Measurements from ENCODE around the gene CDC14A. TPM values are rescaled to one million over a fixed set of nuclear protein-coding genes. Genes with fewer than 3 reads are reported as not detected.
"Not testable (repeated sequence)": the region's sequence is repeated elsewhere in the genome, so short reads cannot be mapped to it uniquely, and the experiment has no call there.

Gene CDC14A
- polyA plus RNA-seq, 1 donor from 2014 or later = 11.5 TPM

DNA sequence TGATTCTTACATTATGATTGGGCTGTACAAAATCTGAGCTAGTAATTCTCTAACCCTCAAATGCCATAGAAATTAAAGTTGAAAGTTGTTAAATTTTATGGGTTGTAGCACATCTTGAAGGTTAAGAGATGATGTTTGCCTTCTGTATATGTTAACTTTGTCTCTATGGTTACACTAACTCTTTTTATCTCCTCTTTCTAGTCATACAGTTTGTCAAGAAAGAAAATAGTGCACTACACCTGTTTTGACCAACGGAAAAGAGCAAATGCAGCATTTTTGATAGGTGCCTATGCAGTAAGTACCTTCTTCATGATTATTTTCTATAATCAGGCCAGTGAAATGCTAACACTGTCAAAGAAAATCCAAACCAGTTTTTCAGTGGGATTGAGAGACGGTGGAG is 38.2 kb downstream of the CDC14A start:
- Mint-ChIP-seq H3K36me3 (peaks cover 7% of the 10 kb centered on the region), H3K27ac (peak overlapping the region in 1 of 3 donors; percentile 85), H3K4me1 (peaks cover 33 to 71% (median 40%) of the 10 kb centered on the region in 3 donors), H3K4me3 (no peak overlapping the region), H3K9me3 (peaks cover 0 to 2% (median 0%) of the 10 kb centered on the region in 3 donors), H3K27me3 (no peaks in the 10 kb centered on the region)

DNA sequence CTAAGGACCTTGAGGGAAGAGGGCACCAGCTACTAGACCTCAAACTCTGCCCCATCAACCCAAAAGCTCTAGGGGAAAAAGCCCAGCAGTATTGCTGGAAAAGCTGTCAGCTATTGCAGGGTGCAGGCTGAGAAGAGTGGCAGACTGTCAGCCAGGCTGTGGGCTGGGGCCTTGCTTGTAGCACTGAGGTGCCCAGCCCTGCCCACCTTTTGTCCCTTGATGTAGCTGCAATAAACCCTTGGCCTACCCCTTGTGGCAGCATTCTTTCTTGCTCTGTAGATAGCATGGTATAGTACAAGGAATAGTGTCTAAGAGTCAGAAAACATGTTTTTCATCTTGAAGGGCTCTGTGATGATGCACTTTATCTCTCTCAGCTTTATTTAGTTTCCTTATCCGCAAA is 39.4 kb downstream of the CDC14A start:
- Mint-ChIP-seq H3K27me3 (no peaks in the 10 kb centered on the region), H3K4me1 (peaks cover 28 to 71% (median 46%) of the 10 kb centered on the region in 3 donors), H3K36me3 (peaks cover 12% of the 10 kb centered on the region), H3K27ac (peak overlapping the region; percentile 22 to 88 (median 25)), H3K9me3 (peaks cover 0 to 2% (median 0%) of the 10 kb centered on the region in 3 donors), H3K4me3 (no peak overlapping the region)

DNA sequence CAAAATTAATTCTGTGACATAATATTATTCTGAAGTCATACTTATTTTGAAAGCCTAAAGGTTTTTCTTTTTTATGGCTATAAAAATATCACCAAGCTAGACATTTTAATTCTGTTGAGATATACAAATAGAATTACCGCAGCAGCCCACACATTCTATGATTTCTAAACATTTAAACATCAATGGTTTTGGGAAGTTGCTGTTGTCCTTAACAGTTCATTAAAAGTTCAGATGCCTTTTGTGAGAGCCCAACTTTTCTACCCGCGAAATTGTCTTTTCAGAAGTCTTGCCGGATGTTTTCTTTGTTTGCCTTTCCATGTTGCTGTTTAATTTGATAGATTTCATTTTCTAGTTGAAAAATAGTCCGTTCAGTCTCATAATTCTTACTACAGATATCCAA is 40.5 kb downstream of the CDC14A start:
- peak overlapping the region in 1 of 4 donors; percentile 2 for H3K4me3 Mint-ChIP-seq
- no peaks in the 10 kb centered on the region for H3K27me3 Mint-ChIP-seq
- peaks cover 26 to 74% (median 45%) of the 10 kb centered on the region in 3 donors for H3K4me1 Mint-ChIP-seq
- peak overlapping the region; percentile 1 to 88 (median 25) for H3K27ac Mint-ChIP-seq
- peaks cover 0 to 2% (median 0%) of the 10 kb centered on the region in 3 donors for H3K9me3 Mint-ChIP-seq
- H3K36me3 Mint-ChIP-seq = peaks cover 12% of the 10 kb centered on the region

DNA sequence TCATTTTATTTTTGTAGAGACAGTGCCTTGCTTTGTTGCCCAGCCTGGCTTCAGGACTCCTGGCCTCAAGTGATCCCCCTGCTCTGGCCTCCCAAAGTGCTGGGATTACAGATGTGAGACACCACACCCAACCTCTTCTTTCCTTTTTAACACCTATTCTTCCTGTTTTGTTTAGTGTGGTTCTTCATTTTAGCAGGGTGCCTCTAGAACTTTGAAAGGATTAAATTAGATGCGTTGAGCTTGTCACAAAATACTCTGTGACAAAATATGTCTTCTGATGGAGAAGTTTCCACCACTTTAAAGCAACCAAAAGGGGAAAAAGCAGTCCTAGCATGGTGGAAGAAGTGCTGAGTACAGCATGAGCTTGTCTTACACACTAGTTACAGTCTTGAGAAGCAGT is 42.0 kb downstream of the CDC14A start:
- Mint-ChIP-seq H3K36me3 (peaks cover 12% of the 10 kb centered on the region), H3K9me3 (peaks cover 0 to 2% (median 0%) of the 10 kb centered on the region in 3 donors), H3K27ac (peak overlapping the region; percentile 58 to 96 (median 86)), H3K27me3 (no peaks in the 10 kb centered on the region), H3K4me3 (peak overlapping the region; percentile 3 to 89 (median 46)), H3K4me1 (peaks cover 27 to 78% (median 51%) of the 10 kb centered on the region in 3 donors)

DNA sequence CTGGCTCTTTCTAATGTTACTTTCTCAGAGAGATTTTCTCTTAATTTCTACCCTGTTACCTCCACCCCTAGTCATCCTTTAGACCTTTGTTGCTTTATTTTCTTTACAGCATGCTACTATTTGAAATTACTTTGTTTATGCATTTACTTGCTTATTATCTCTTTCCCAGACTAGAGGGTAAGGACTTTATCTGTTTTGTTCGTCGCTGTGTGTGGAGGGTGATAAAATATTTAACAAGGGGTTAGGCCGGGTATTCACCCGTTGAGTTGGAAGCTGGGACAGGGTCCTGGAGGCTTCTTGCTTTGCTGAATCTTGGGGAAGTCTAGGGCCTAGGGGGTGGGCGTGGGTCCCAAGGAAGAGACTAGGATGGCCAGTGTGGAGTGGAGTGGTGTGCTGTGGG is 43.6 kb downstream of the CDC14A start:
- peak overlapping the region; percentile 12 to 91 (median 86) for H3K27ac Mint-ChIP-seq
- peaks cover 33 to 83% (median 60%) of the 10 kb centered on the region in 3 donors for H3K4me1 Mint-ChIP-seq
- peaks cover 10% of the 10 kb centered on the region for H3K36me3 Mint-ChIP-seq
- H3K27me3 Mint-ChIP-seq = no peaks in the 10 kb centered on the region
- H3K9me3 Mint-ChIP-seq = peaks cover 0 to 2% (median 0%) of the 10 kb centered on the region in 3 donors
- peak overlapping the region in 2 of 4 donors; percentile 43 to 53 for H3K4me3 Mint-ChIP-seq

DNA sequence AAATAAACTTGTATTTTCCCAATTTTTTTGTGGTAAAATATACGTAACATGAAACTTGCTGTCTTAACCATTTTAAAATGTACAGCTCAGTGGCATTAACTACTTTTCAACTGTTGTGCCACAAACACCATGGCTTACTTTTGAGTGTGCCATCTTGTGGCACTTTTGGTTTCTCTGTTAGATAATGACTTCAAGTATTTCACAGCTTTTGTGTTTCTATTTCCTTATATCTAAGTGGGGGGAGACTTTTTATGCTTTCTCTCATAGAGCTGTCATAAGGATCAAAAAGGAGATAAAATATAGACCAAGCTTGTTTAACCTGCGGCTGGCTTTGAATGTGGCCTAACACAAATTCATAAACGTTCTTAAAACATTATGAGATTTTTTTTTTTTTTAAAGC is 44.3 kb downstream of the CDC14A start:
- Mint-ChIP-seq H3K36me3 (peaks cover 10% of the 10 kb centered on the region), H3K27me3 (no peaks in the 10 kb centered on the region), H3K9me3 (peaks cover 0 to 2% (median 0%) of the 10 kb centered on the region in 3 donors), H3K4me3 (no peak overlapping the region), H3K27ac (peak overlapping the region in 2 of 3 donors; percentile 12 to 84), H3K4me1 (peaks cover 37 to 81% (median 62%) of the 10 kb centered on the region in 3 donors)

DNA sequence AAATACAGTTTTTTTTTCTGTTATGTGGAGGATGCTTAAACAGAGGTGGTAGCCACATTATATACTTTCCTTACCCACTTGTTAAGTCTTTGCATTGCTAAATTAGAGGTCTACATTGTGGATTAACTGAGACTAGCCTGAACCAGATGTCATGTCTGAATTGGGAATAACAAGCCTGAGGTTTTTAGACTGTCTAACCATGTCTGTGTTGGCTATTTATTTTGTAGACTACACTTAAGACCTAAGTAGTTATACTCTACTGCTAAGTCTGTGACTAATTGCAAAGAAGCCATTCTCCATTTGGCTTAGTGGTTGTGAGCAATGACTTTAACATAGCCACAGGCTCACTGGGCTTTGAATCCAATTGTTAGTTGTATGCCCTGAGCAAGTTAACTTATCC is 45.4 kb downstream of the CDC14A start:
- Mint-ChIP-seq H3K9me3 (peaks cover 0 to 2% (median 0%) of the 10 kb centered on the region in 3 donors), H3K4me1 (peaks cover 39 to 77% (median 62%) of the 10 kb centered on the region in 3 donors), H3K27me3 (no peaks in the 10 kb centered on the region), H3K27ac (peak overlapping the region in 2 of 3 donors; percentile 12 to 60), H3K4me3 (peak overlapping the region in 1 of 4 donors; percentile 30), H3K36me3 (peaks cover 9% of the 10 kb centered on the region)

GRCh38 chr1:100398648-100399047 is 46.3 kb downstream of the CDC14A start:
- H3K36me3 Mint-ChIP-seq = peaks cover 12% of the 10 kb centered on the region
- H3K4me1 Mint-ChIP-seq = peaks cover 35 to 77% (median 59%) of the 10 kb centered on the region in 3 donors
- H3K4me3 Mint-ChIP-seq = peak overlapping the region in 1 of 4 donors; percentile 18
- H3K27ac Mint-ChIP-seq = peak overlapping the region in 2 of 3 donors; percentile 60 to 84
- H3K9me3 Mint-ChIP-seq = peaks cover 0 to 2% (median 0%) of the 10 kb centered on the region in 3 donors
- H3K27me3 Mint-ChIP-seq = no peaks in the 10 kb centered on the region

- peaks cover 31 to 69% (median 48%) of the 10 kb centered on the region in 3 donors for H3K4me1 Mint-ChIP-seq
- peak overlapping the region; percentile 53 to 93 (median 70) for H3K4me3 Mint-ChIP-seq
- peaks cover 15% of the 10 kb centered on the region for H3K36me3 Mint-ChIP-seq
- peak overlapping the region; percentile 66 to 89 (median 78) for H3K27ac Mint-ChIP-seq
- no peaks in the 10 kb centered on the region for H3K27me3 Mint-ChIP-seq
- H3K9me3 Mint-ChIP-seq = peaks cover 0 to under 1% (median 0%) of the 10 kb centered on the region in 3 donors
Observed at GRCh38 chr1:100400404-100400803, 48.1 kb downstream of the CDC14A start.

GRCh38 chr1:100404821-100405220 is 52.5 kb downstream of the CDC14A start:
- Mint-ChIP-seq H3K9me3 (peaks cover 0 to 3% (median 0%) of the 10 kb centered on the region in 3 donors), H3K27ac (no peak overlapping the region), H3K4me3 (no peak overlapping the region), H3K4me1 (peaks cover 32 to 56% (median 34%) of the 10 kb centered on the region in 3 donors), H3K36me3 (peaks cover 11% of the 10 kb centered on the region), H3K27me3 (no peaks in the 10 kb centered on the region)

- H3K9me3 Mint-ChIP-seq, H3K27me3 Mint-ChIP-seq: not testable (repeated sequence)
- Mint-ChIP-seq H3K36me3 (peaks cover 13% of the 10 kb centered on the region), H3K27ac (peak overlapping the region; percentile 54 to 89 (median 65)), H3K4me3 (peak overlapping the region in 3 of 4 donors; percentile 18 to 87 (median 45)), H3K4me1 (peaks cover 25 to 47% (median 26%) of the 10 kb centered on the region in 3 donors)
Observed at GRCh38 chr1:100405902-100406301, 53.6 kb downstream of the CDC14A start.

- Mint-ChIP-seq H3K4me3 (peak overlapping the region in 2 of 4 donors; percentile 37 to 44), H3K36me3 (peaks cover 20% of the 10 kb centered on the region), H3K4me1 (peaks cover 31 to 55% (median 32%) of the 10 kb centered on the region in 3 donors)
- H3K9me3 Mint-ChIP-seq, H3K27ac Mint-ChIP-seq, H3K27me3 Mint-ChIP-seq: not testable (repeated sequence)
Observed at GRCh38 chr1:100407390-100407789, 55.1 kb downstream of the CDC14A start.

DNA sequence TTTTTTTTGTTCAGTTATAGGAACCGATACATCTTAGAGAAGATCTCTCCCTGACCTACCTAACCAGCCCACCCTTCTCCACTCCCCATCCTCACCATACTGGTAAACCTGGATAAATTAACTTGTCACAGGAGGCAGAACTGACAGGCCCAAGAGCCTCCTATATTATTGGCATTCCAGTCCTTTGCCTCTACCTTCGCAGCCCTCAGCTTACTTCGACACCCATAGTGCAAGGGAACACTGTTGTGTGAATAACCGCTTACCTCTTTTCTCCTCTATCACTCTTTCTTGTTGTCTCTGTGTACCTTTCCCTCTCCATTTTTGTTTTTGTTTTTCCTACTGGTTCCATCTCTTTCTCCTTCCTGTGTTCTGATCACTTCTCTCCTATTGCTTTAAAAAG is 58.7 kb downstream of the CDC14A start:
- Mint-ChIP-seq H3K27me3 (no peaks in the 10 kb centered on the region), H3K27ac (no peak overlapping the region), H3K36me3 (peaks cover 10% of the 10 kb centered on the region), H3K4me3 (peak overlapping the region in 1 of 4 donors; percentile 22), H3K4me1 (peaks cover 21 to 55% (median 23%) of the 10 kb centered on the region in 3 donors), H3K9me3 (no peaks in the 10 kb centered on the region)

DNA sequence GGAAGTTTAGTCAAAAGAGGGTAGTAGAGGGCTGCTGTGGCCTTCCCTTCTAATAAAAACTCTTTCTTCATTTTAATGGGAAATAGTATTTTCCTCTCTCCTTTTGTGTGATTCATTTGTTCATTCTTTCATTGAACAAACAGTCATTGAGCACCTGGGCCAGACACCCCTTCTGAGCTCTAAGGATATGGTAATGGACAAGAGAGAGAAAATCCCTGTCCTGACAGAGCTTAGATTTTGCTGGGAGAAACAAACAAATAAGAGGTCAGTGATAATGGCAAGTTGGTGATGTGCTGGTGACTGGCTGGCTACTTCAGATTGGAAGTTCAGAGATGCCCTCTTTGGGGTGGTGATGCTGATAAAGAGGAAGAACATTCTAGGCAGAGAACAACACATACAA is 59.3 kb downstream of the CDC14A start:
- H3K9me3 Mint-ChIP-seq = no peaks in the 10 kb centered on the region
- peak overlapping the region in 1 of 4 donors; percentile 40 for H3K4me3 Mint-ChIP-seq

DNA sequence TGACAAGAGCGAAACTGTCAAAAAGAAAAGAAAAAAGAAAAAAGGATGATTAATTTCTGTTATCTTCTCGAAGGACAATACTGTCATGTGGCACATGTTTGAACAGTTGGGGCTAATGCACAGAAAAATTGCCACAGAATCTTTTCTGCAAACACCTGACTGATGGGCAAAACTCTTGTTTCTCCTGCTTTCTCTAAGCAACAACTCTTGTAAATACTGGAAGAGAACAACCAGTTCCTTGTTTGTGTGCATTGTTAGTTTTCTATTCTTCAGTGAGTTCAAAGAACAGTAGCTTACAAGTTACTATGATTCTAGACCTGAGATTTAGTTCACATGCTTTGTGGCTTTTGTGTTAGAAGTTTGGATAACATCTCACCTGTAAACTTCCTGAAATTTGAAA is 60.7 kb downstream of the CDC14A start:
- Mint-ChIP-seq H3K27me3 (no peaks in the 10 kb centered on the region), H3K4me1 (peaks cover 18 to 54% (median 18%) of the 10 kb centered on the region in 3 donors), H3K9me3 (peaks cover 0 to under 1% (median 0%) of the 10 kb centered on the region in 3 donors), H3K27ac (peak overlapping the region in 1 of 3 donors; percentile 28), H3K36me3 (peaks cover 11% of the 10 kb centered on the region), H3K4me3 (peak overlapping the region in 1 of 4 donors; percentile 75)

More for the DNA sequence above, 59.3 kb downstream of the CDC14A start:
- Mint-ChIP-seq H3K4me1 (peaks cover 19 to 53% (median 21%) of the 10 kb centered on the region in 3 donors), H3K36me3 (peaks cover 10% of the 10 kb centered on the region), H3K27ac (peak overlapping the region in 1 of 3 donors; percentile 68), H3K27me3 (no peaks in the 10 kb centered on the region)

All from IgD-negative memory B cell (primary cell).